Activated CD4-positive, alpha-beta T cell treated with anti-CD3 and anti-CD28 coated beads, Interleukin-2, amount 10 ng/mL, durations not matched to agents 24 days and 14 days (primary cell): ENCODE results near the gene TIMD4. TPM values are rescaled to one million over a fixed set of nuclear protein-coding genes. Genes with fewer than 3 reads are reported as not detected.
"Not testable (repeated sequence)": the region's sequence is repeated elsewhere in the genome, so short reads cannot be mapped to it uniquely, and the experiment has no call there.

Experiments
- DNase-seq: peaks from one replicate; pipeline ENCODE4 v3.0.0; 2022
- H3K27ac Mint-ChIP-seq: one replicate; pipeline ENCODE4 v1.8.0; 2022; ENCODE audit warnings: mild to moderate bottlenecking, mixed read lengths
- H3K27me3 Mint-ChIP-seq: one replicate; pipeline ENCODE4 v1.8.0; 2022; ENCODE audit warnings: mixed read lengths
- H3K36me3 Mint-ChIP-seq: one replicate; pipeline ENCODE4 v1.8.0; 2022; ENCODE audit warnings: low read depth, mild to moderate bottlenecking, mixed read lengths
- H3K4me1 Mint-ChIP-seq: one replicate; pipeline ENCODE4 v1.8.0; 2021; ENCODE audit warnings: mixed read lengths
- H3K4me3 Mint-ChIP-seq: one replicate; pipeline ENCODE4 v1.8.0; 2022; ENCODE audit warnings: mild to moderate bottlenecking, moderate library complexity, mixed read lengths
- H3K9me3 Mint-ChIP-seq: one replicate; pipeline ENCODE4 v1.8.0; 2021; ENCODE audit warnings: mixed read lengths
- intact Hi-C: fragments of 100-400 bp; cut with micrococcal nuclease; formaldehyde crosslinking; loops from one replicate; pipeline ENCODE4 v1.15.1; 2023
- total RNA-seq: library from RNA; stranded (reverse); gene quantifications from 2 replicates; pipeline ENCODE4 v1.2.3, GENCODE V29; 2022

Gene TIMD4
- 13.9 and 15.1 TPM in 2 replicates for total RNA-seq

GRCh38 chr5:156963125-156963524 lies at the start of gene TIMD4:
Gene TIMD4 (minus strand): TSS chr5:156963226. CDS start chr5:156963198, 28 bp downstream.
- H3K9me3 Mint-ChIP-seq: peaks cover 14% of the 10 kb centered on the region
- no peak within 1 kb of the TSS for H3K27ac Mint-ChIP-seq
- no peak for DNase-seq
- H3K27me3 Mint-ChIP-seq: no peaks in the 10 kb centered on the region
- H3K4me1 Mint-ChIP-seq: peaks cover 6% of the 10 kb centered on the region
- H3K36me3 Mint-ChIP-seq: peaks cover 4% of the 10 kb centered on the region
- H3K4me3 Mint-ChIP-seq: no peak within 1 kb of the TSS
- intact Hi-C loops: no loop called here

GRCh38 chr5:157006262-157006661 lies 43.2 kb upstream of the TIMD4 start:
- no peak overlapping the region for H3K4me3 Mint-ChIP-seq
- peaks cover 25% of the 10 kb centered on the region for H3K9me3 Mint-ChIP-seq
- no peaks in the 10 kb centered on the region for H3K27me3 Mint-ChIP-seq
- H3K36me3 Mint-ChIP-seq: peaks cover 38% of the 10 kb centered on the region
- H3K4me1 Mint-ChIP-seq: peaks cover 21% of the 10 kb centered on the region
- DNase-seq: no peak
- H3K27ac Mint-ChIP-seq: no peak overlapping the region
- intact Hi-C loops: no loop called here

DNA sequence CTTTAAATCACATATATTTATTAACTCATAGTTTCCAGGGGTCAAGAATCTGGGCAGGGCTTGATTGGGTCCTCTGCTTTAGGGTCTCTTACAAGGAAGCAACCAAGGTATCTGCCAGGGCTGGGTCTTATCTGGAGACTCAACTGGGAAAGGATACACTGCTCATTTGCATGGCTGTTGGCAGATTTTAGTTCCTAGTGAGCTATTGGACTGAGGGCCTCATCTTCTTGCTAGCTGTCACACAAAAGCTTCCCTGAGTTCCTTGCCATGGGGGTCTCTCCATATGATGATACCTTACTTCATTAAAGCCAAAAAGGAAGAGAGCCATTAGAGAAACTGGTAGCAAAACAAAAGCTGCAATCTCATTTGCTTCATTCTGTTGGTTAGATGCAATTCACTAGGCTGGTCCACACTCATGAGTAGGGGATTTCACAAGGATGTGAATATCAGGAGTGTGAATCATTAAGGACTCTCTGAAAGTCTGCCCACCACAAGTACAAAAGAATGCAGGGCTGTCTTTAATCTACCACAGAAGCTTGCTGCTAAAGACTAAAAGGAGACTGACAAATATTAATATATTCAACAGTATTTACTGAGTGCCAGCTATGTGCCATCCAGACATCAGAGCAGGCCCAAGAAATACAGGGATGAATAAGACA lies 42.0 kb upstream of the TIMD4 start:
- Mint-ChIP-seq H3K4me1 (peaks cover 21% of the 10 kb centered on the region), H3K27me3 (no peaks in the 10 kb centered on the region), H3K27ac (peak overlapping the region; percentile 76), H3K4me3 (no peak overlapping the region), H3K9me3 (peaks cover 28% of the 10 kb centered on the region), H3K36me3 (peaks cover 43% of the 10 kb centered on the region)
- intact Hi-C loops: loop anchor here (1.0 kb wide), 2 partner anchors 20 to 85 kb away; no protein-coding TSS in a partner anchor
- no peak for DNase-seq

DNA sequence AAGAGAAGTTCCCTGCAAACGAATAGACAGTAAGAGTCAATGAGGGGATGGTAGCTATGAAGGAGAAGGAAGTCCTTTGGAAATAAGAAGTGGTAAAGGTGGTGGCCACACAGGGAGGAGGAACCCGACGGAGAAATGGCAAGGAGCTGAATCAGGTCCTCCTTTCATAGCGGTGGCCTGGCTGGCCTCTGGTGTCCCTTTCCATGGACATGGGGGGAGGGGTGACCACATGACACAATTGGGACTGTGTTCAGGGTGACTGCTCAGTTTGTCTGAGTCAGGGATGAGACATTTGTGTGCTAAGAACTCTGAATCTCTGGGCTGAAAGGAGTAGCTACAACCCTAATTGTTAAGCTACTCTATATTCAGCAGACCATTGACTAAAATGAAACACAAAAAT lies 28.7 kb upstream of the TIMD4 start:
- Mint-ChIP-seq H3K36me3 (peaks cover 8% of the 10 kb centered on the region), H3K4me3 (no peak overlapping the region), H3K27me3 (peaks cover 2% of the 10 kb centered on the region), H3K9me3 (peaks cover 18% of the 10 kb centered on the region), H3K27ac (no peak overlapping the region), H3K4me1 (peaks cover 7% of the 10 kb centered on the region)
- intact Hi-C loops: no loop called here
- DNase-seq: no peak

GRCh38 chr5:156984064-156984463 lies 21.0 kb upstream of the TIMD4 start:
- Mint-ChIP-seq H3K27me3 (no peaks in the 10 kb centered on the region), H3K27ac (no peak overlapping the region), H3K36me3 (peaks cover 16% of the 10 kb centered on the region), H3K4me3 (no peak overlapping the region), H3K9me3 (peaks cover 36% of the 10 kb centered on the region), H3K4me1 (peaks cover 11% of the 10 kb centered on the region)
- no peak for DNase-seq
- intact Hi-C loops: no loop called here

DNA sequence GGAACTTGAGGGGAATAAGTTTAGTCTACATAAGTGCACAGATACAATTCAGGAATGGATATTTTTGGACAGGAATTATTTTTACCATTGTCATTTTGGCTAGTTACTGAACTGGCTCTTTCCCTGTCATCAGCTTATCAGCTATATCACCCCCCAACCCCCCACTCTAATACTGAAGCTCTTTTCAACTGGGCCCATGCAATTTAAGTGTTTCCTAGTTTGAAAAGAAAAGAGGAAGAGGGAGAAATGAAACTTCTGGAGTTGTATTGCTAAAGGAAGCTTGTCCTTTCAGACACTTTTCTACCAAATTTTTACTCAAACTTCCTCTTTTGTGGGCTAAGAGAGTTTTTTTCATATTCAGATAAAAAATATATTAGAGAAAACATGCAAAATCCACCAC lies 18.5 kb upstream of the TIMD4 start:
- intact Hi-C loops: no loop called here
- Mint-ChIP-seq H3K36me3 (peaks cover 11% of the 10 kb centered on the region), H3K27me3 (no peaks in the 10 kb centered on the region), H3K27ac (no peak overlapping the region), H3K4me1 (peaks cover 6% of the 10 kb centered on the region), H3K9me3 (peaks cover 26% of the 10 kb centered on the region), H3K4me3 (no peak overlapping the region)
- no peak for DNase-seq

DNA sequence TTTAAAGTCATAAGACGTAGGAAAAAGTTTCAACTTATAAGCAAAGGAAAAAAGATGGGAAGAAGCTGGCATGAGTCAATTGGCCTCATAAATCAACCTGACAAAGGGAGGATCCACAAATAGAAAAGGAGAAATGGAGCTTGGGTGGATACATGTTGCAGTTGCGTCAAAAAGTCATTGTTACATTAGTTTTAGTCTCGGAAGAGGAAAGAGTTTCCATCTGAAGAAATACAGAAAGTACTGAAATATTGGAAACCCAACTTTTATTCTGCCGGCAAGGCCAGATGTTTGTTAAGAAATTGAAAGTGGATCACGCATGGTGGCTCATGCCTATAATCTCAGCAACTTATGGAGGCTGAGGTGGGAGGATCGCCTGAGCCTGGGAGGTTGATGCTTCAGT lies 11.3 kb upstream of the TIMD4 start:
- H3K4me1 Mint-ChIP-seq: peaks cover 12% of the 10 kb centered on the region
- peaks cover 8% of the 10 kb centered on the region for H3K36me3 Mint-ChIP-seq
- H3K27ac Mint-ChIP-seq: no peak overlapping the region
- peaks cover 23% of the 10 kb centered on the region for H3K9me3 Mint-ChIP-seq
- intact Hi-C loops: no loop called here
- DNase-seq: no peak
- no peaks in the 10 kb centered on the region for H3K27me3 Mint-ChIP-seq
- H3K4me3 Mint-ChIP-seq: no peak overlapping the region

GRCh38 chr5:156971848-156972525 lies 9.0 kb upstream of the TIMD4 start:
- H3K27ac Mint-ChIP-seq: peak overlapping the region; percentile 17

DNA sequence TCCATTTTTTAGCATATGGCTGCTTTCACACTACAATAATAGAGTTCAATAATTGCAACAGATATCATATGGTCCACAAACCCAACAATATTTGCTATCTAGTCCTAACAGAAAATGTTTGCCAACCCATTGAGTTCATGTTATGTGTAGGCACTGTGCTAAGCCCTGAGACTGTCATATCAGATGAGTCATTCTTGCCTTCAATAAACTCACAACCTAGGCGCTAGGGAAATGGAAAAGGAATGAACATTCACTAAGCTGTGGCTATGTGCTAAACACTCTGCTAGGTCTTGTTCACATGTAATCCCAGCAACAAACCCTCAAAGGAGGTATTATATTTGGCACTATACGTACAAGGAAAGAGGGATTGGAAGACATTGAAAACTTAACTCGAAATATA lies 8.4 kb upstream of the TIMD4 start:
- Mint-ChIP-seq H3K4me3 (no peak overlapping the region), H3K36me3 (peaks cover 2% of the 10 kb centered on the region), H3K4me1 (peaks cover 10% of the 10 kb centered on the region), H3K9me3 (peaks cover 15% of the 10 kb centered on the region), H3K27me3 (no peaks in the 10 kb centered on the region), H3K27ac (peak overlapping the region; percentile 17)
- intact Hi-C loops: no loop called here
- DNase-seq: no peak

More at GRCh38 chr5:156971848-156972525, 9.0 kb upstream of the TIMD4 start:
- no peak overlapping the region for H3K4me3 Mint-ChIP-seq
- H3K27me3 Mint-ChIP-seq: no peaks in the 10 kb centered on the region
- peaks cover 10% of the 10 kb centered on the region for H3K4me1 Mint-ChIP-seq
- H3K36me3 Mint-ChIP-seq: peaks cover 4% of the 10 kb centered on the region
- intact Hi-C loops: no loop called here
- no peak for DNase-seq
- peaks cover 19% of the 10 kb centered on the region for H3K9me3 Mint-ChIP-seq

DNA sequence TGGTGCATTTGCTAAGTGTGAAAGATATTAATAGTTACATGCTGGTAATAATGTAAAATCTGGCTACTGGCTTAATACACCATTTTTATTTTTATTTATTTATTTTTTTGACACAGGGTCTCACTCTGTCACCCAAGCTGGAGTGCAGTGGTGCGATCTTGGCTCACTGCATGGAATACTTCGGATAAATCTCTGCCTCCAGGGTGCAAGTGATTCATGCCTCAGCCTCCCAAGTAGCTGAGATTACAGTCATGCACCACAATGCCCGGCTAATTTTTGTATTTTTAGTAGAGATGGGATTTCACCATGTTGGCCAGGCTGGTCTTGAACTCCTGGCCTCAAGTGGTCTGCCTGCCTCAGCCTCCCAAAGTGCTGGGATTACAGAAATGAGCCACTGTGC lies 4.4 kb upstream of the TIMD4 start:
- H3K27ac Mint-ChIP-seq, H3K36me3 Mint-ChIP-seq, H3K4me3 Mint-ChIP-seq, intact Hi-C loops, H3K27me3 Mint-ChIP-seq, DNase-seq: not testable (repeated sequence)
- peaks cover 13% of the 10 kb centered on the region for H3K4me1 Mint-ChIP-seq
- peaks cover 19% of the 10 kb centered on the region for H3K9me3 Mint-ChIP-seq

- Mint-ChIP-seq H3K27me3 (no peaks in the 10 kb centered on the region), H3K4me1 (peaks cover 6% of the 10 kb centered on the region), H3K9me3 (peaks cover 15% of the 10 kb centered on the region), H3K36me3 (peaks cover 13% of the 10 kb centered on the region), H3K4me3 (no peak overlapping the region), H3K27ac (no peak overlapping the region)
- intact Hi-C loops: no loop called here
- DNase-seq: no peak
These were observed 6.7 kb downstream of the TIMD4 start for GRCh38 chr5:156956321-156956720.

DNA sequence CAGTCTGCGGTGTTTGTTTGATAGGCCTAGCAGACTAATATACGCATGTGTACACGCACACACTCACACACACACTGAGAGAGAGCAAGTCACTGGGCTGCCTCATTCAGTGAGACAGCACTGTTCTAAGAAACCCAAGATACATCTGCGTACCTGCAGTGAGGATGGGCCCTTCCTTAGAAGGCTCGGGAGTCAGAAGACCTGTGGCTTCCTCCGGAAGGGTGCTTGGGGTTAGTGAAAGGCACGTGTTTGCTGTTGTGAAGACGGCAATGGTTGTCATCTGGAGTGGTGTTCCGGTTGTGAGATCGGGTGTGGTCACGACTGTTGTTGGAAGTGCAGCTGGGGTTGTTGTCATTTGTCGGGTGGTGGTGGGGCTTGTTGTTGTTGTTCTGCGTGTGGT lies 11.7 kb downstream of the TIMD4 start:
- Mint-ChIP-seq H3K4me3 (no peak overlapping the region), H3K4me1 (peaks cover 25% of the 10 kb centered on the region), H3K27ac (no peak overlapping the region), H3K36me3 (peaks cover 33% of the 10 kb centered on the region), H3K9me3 (peaks cover 28% of the 10 kb centered on the region), H3K27me3 (no peaks in the 10 kb centered on the region)
- no peak for DNase-seq
- intact Hi-C loops: no loop called here

DNA sequence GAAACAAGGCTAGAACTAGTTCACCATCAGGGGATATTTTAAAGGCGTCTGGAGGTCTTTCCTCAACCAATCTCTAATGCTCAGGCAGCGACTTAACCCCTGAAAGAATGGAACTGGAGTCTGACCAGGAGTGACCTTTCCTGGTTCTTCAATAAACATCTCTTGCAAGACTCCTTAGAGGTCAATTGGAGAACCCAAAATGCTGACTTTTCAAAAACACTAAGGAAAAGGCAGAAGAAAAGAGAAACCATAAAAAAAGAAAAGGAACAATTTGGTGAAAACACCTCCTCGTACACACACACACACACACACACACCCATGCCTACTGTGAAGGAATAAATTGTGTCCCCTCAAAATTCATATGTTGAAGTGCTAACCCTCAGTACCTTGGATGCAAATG lies 12.3 kb downstream of the TIMD4 start:
- no peaks in the 10 kb centered on the region for H3K27me3 Mint-ChIP-seq
- H3K4me1 Mint-ChIP-seq: peaks cover 25% of the 10 kb centered on the region
- no peak overlapping the region for H3K4me3 Mint-ChIP-seq
- peak overlapping the region; percentile 4 for H3K27ac Mint-ChIP-seq
- no peak for DNase-seq
- peaks cover 32% of the 10 kb centered on the region for H3K9me3 Mint-ChIP-seq
- peaks cover 36% of the 10 kb centered on the region for H3K36me3 Mint-ChIP-seq
- intact Hi-C loops: no loop called here

- peaks cover 32% of the 10 kb centered on the region for H3K9me3 Mint-ChIP-seq
- no peaks in the 10 kb centered on the region for H3K27me3 Mint-ChIP-seq
- H3K36me3 Mint-ChIP-seq: peaks cover 36% of the 10 kb centered on the region
- peaks cover 29% of the 10 kb centered on the region for H3K4me1 Mint-ChIP-seq
- H3K27ac Mint-ChIP-seq: peak overlapping the region; percentile 90
- DNase-seq: no peak
- H3K4me3 Mint-ChIP-seq: peak overlapping the region; percentile 17
- intact Hi-C loops: no loop called here
These were observed 13.6 kb downstream of the TIMD4 start for GRCh38 chr5:156949424-156949823.
